ENCODE data around the gene SMIM12.

SMIM12 gene

DNA sequence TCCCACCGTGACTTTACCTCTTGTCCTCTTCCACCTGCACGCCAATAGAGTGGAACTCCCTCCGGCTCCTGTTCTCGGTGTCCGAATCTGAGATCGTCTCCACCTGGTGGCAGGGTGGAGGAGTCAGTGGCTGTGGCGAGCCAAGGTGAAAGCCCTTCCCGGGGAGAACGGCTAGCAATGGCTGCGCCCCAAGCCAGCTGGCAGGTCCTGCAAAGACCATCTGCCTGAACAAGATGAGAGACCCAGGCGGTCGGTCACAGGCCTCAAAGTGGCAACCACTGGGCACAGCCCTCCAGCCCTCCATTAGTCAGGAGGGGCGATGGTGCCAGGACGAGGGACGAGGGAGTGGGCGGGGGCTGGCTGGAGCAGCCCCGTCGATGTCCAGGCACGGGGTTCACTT, 25.4 kb upstream of the SMIM12 start:
- no peak for TF ChIP-seq Cebpa-rat (IDR thresholded peaks at IDR 0.05)
- Histone ChIP-seq H3K36me3 (peaks cover 0 to 5% (median 0%) of the 10 kb centered on the region in 11 experiments; a peak in 2 of 22 replicates), H3K9ac (no peak overlapping the region), H3K4me3 (peak overlapping the region in 1 of 10 experiments; percentile 62; a peak in 2 of 20 replicates), H3K27ac (no peak overlapping the region), H4K20me1 (no peaks in the 10 kb centered on the region), H3K4me1 (peaks cover 0 to 10% (median 0%) of the 10 kb centered on the region in 10 experiments; a peak in 5 of 20 replicates), H3K27me3 (peaks cover 11 to 25% (median 14%) of the 10 kb centered on the region in 11 experiments; a peak in 21 of 22 replicates), H3K4me2 (peak overlapping the region in 8 of 11 experiments; percentile 55 to 86 (median 76); a peak in 11 of 22 replicates), H3K9me3 (replicated peaks in 1 of 11) (peaks cover 3 to 7% (median 5%) of the 10 kb centered on the region in 11 experiments; a peak in 15 of 22 replicates)

DNA sequence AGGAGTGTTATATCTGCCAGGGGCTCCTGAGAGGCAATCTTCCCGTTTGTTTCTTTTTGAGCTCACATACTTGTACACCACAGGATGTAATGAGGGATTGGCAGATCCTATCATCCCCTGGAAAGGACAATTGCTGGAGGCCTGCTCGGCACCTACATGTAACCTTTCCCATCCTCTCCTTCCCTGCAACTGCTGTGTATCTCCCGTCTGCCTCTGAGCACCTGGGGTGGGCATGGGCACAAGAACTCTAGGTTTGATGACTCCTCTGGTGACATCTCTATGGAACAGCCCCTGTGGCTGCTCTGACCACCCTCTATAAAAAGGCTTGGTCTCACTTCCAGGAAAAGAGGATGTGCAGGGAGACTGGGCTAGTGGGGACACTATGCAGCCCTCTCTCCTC, 25.0 kb upstream of the SMIM12 start:
- peaks cover 3 to 7% (median 5%) of the 10 kb centered on the region in 11 experiments; a peak in 15 of 22 replicates for H3K9me3 ChIP-seq (replicated peaks in 1 of 11)
- H3K4me1 ChIP-seq = peaks cover 0 to 7% (median 0%) of the 10 kb centered on the region in 10 experiments; a peak in 5 of 20 replicates
- peaks cover 0 to 5% (median 0%) of the 10 kb centered on the region in 11 experiments; a peak in 2 of 22 replicates for H3K36me3 ChIP-seq
- TF ChIP-seq Cebpa-rat (IDR thresholded peaks at IDR 0.05) = no peak
- H3K4me3 ChIP-seq = no peak overlapping the region
- H3K4me2 ChIP-seq = no peak overlapping the region
- no peak overlapping the region for H3K27ac ChIP-seq
- H3K27me3 ChIP-seq = peaks cover 11 to 25% (median 14%) of the 10 kb centered on the region in 11 experiments; a peak in 21 of 22 replicates
- H4K20me1 ChIP-seq = no peaks in the 10 kb centered on the region
- no peak overlapping the region for H3K9ac ChIP-seq

DNA sequence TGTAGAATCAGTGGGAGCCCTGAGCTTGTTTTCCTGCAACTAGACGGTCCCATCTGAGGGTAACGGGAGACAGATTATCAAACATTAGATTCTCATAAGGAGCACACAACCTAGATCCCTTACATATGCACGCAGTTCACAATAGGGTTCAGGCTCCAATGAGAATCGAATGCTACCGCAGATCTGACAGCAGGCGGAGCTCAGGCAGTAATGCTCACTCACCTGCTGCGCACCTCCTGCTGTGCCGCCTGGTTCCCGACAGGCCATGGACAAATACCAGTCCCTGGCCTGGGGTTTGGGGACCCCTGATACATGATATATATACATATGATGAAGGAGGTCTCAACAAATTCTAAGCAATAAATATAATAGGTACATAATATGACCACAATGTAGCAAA, 19.7 kb upstream of the SMIM12 start:
- no peak overlapping the region for H3K4me2 ChIP-seq
- TF ChIP-seq Cebpa-rat (IDR thresholded peaks at IDR 0.05) = no peak
- H3K27me3 ChIP-seq = no peaks in the 10 kb centered on the region

DNA sequence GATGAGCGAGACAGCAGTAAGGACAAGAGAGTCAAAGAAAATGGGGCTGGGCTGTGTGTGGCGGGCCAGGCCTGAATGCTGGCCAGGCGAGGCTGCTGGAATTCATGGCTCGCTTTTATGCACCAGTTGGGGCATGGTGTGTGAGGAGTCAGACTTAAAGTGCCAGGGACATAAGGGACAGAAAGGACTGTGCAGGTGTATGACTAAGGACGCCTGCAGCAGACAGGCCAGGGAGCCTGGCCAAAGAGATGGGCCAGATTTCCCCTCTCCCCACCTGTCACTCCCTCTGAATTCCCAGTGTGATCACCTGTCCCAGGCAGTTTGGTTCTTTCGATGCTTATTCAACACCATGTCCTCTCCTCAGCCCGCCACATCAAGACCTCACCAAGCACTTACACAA, 16.9 kb upstream of the SMIM12 start:
- H3K4me3 ChIP-seq = no peak overlapping the region
- peaks cover 2 to 6% (median 4%) of the 10 kb centered on the region in 11 experiments; a peak in 15 of 22 replicates for H3K9me3 ChIP-seq (replicated peaks in 1 of 11)
- H3K27me3 ChIP-seq = no peaks in the 10 kb centered on the region
- no peaks in the 10 kb centered on the region for H4K20me1 ChIP-seq
- no peaks in the 10 kb centered on the region for H3K4me1 ChIP-seq
- no peak overlapping the region for H3K9ac ChIP-seq
- TF ChIP-seq Cebpa-rat (IDR thresholded peaks at IDR 0.05) = no peak
- no peak overlapping the region for H3K27ac ChIP-seq
- peaks cover 0 to 4% (median 0%) of the 10 kb centered on the region in 11 experiments; a peak in 3 of 22 replicates for H3K36me3 ChIP-seq
- no peak overlapping the region for H3K4me2 ChIP-seq

More for the DNA sequence above, 19.7 kb upstream of the SMIM12 start:
- Histone ChIP-seq H3K9me3 (replicated peaks in 1 of 11) (peaks cover 3 to 7% (median 5%) of the 10 kb centered on the region in 11 experiments; a peak in 15 of 22 replicates), H4K20me1 (no peaks in the 10 kb centered on the region), H3K4me1 (no peaks in the 10 kb centered on the region), H3K9ac (no peak overlapping the region), H3K27ac (no peak overlapping the region), H3K4me3 (no peak overlapping the region), H3K36me3 (peaks cover 0 to 5% (median 0%) of the 10 kb centered on the region in 11 experiments; a peak in 3 of 22 replicates)

DNA sequence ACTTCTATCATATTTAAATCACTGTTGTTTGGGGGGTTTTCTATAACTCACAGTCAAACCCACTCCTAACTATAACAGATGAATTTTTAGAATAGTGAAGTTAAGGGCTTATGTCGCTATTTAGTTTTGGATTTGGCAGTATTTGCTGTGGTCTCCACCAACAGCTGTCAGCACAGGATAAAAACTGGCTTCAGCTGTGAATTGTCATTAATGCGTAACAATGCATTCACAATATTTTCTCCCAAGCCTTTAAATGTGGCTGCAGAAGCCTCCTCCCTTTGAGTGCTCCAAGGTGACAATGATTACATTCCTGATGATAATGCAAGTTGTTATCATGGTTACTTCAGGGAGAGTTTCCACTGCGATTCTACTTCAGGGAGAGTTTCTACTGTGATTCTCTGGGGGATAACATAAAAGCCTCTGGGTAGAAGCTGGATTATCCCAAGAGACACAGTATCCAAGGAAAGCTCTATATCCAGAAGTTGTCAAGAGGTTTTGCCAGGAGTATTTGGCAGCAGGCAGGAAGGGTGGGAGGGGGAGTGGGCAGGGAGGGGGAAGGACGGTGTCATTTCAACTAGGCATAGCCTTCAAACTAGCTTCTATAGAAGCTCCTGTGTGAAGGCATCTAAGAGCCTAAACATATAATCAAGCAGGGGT, 14.9 kb upstream of the SMIM12 start:
- Histone ChIP-seq H3K27me3 (no peaks in the 10 kb centered on the region), H4K20me1 (no peaks in the 10 kb centered on the region), H3K27ac (no peak overlapping the region), H3K36me3 (peaks cover 0 to 4% (median 0%) of the 10 kb centered on the region in 11 experiments; a peak in 1 of 22 replicates), H3K4me1 (no peaks in the 10 kb centered on the region; a peak in 1 of 20 replicates), H3K9ac (no peak overlapping the region), H3K9me3 (replicated peaks in 1 of 11) (no peaks in the 10 kb centered on the region), H3K4me2 (no peak overlapping the region), H3K4me3 (no peak overlapping the region)
- no peak for TF ChIP-seq Cebpa-rat (IDR thresholded peaks at IDR 0.05)

DNA sequence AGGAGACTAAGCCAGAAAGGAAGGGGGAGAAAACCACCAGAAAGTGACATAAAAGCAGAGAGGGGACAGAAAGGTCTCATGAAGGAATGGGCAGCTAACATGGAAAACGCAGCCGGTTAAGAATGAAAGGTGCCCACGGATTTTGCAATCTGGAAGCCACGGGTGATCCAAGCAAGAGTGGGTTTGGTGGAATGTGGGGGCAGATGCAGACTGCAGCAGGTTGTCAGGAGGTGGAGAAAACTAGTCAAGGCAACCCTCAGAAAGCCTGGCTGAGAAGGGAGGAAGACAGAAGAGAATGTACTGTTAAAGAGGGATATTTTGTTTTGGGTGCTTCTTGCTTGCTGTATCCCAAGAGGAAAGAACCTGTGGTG, 12.6 kb upstream of the SMIM12 start:
- no peak overlapping the region for H3K9ac ChIP-seq
- H3K36me3 ChIP-seq = peaks cover 0 to 4% (median 0%) of the 10 kb centered on the region in 11 experiments; a peak in 1 of 22 replicates
- H3K4me2 ChIP-seq = no peak overlapping the region
- H3K27me3 ChIP-seq = no peaks in the 10 kb centered on the region
- peaks cover 3 to 18% (median 11%) of the 10 kb centered on the region in 10 experiments; a peak in 19 of 20 replicates for H3K4me1 ChIP-seq
- no peak overlapping the region for H3K27ac ChIP-seq
- H3K9me3 ChIP-seq (replicated peaks in 1 of 11) = no peaks in the 10 kb centered on the region
- no peak for TF ChIP-seq Cebpa-rat (IDR thresholded peaks at IDR 0.05)
- no peak overlapping the region for H3K4me3 ChIP-seq
- H4K20me1 ChIP-seq = no peaks in the 10 kb centered on the region

DNA sequence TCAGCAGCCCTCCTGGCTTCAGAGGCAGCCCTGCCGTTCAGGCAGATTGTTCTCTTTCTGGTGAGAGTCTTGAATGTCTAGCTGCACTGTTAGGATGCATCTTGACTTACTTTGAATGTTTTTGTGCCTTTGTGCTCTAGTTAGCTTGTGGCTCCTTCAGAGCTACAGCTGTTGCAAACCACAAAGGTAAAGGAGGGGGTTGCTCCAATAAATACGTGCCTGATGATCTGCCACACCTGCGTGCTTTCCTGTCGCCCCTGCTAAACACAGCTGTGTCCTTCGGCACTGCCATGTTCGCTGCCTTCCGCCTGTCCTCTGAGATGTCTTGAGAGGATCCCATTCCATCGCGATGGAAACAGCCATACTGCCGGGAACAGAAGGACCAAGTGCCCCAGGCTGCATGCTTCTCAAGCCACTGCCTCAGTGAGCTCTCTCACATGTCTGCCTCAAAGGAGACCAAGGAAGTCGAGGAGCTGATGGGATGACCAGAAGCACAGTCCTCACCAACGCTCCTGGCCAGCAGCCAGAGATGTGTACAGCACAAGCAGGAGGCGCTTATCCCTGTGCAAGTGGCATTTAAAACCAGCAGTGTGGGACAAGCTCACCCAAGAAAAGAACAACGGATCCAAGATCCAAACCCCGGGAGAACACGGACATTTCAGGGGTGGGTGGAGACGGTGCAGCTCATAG, 12.0 kb upstream of the SMIM12 start:
- Histone ChIP-seq H3K27ac (no peak overlapping the region), H3K4me3 (no peak overlapping the region), H3K4me2 (no peak overlapping the region), H4K20me1 (no peaks in the 10 kb centered on the region), H3K9me3 (replicated peaks in 1 of 11) (no peaks in the 10 kb centered on the region), H3K36me3 (peaks cover 0 to 4% (median 0%) of the 10 kb centered on the region in 11 experiments; a peak in 1 of 22 replicates), H3K9ac (no peak overlapping the region), H3K4me1 (peaks cover 8 to 24% (median 16%) of the 10 kb centered on the region in 10 experiments), H3K27me3 (no peaks in the 10 kb centered on the region)
- TF ChIP-seq Cebpa-rat (IDR thresholded peaks at IDR 0.05) = no peak

DNA sequence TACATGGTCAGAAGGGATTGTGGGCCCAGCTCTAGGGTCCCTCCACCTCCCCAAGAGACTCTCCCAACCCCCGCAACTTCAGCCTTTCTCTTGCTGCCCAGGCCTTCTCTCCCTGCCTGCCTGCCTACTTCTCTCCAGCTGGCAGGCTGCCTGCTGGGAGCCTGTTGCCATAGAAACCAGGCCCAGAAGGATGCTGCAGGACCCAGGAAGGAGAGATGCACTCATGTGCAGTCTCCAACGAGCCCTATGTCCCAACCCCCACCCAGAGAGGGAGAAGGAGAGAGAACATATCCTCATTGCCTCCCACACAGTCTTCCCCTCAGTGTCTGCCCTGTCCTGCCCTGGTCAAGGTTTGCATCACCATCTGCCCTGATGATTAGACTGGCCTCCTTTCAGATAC, 10.8 kb upstream of the SMIM12 start:
- Histone ChIP-seq H3K36me3 (no peaks in the 10 kb centered on the region), H3K4me3 (no peak overlapping the region), H3K27ac (no peak overlapping the region), H4K20me1 (no peaks in the 10 kb centered on the region), H3K4me2 (no peak overlapping the region), H3K9ac (no peak overlapping the region), H3K27me3 (no peaks in the 10 kb centered on the region), H3K4me1 (peaks cover 15 to 30% (median 22%) of the 10 kb centered on the region in 10 experiments), H3K9me3 (replicated peaks in 1 of 11) (no peaks in the 10 kb centered on the region)
- TF ChIP-seq Cebpa-rat (IDR thresholded peaks at IDR 0.05) = no peak

DNA sequence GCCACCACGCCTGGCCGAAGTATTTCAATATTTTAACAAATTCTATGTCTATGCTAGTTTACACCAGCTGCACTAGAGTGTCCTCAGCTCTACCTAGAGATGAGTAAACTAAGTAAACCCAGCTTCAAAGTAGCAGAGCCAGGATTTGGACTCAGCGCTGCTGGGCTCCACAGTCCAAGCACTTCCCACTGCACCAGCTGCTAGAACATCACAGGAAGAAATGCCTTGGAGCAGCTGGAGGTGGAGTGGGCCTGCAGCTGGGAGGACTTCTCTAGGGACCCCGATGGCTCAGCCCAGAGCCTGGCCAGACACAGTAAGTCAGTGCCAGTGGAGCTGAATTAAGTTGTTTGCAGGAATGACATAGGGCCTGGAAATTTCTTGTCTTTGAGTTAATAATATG, 10.2 kb upstream of the SMIM12 start:
- H3K9ac ChIP-seq = no peak overlapping the region
- no peak overlapping the region for H3K4me3 ChIP-seq
- peaks cover 15 to 35% (median 22%) of the 10 kb centered on the region in 10 experiments for H3K4me1 ChIP-seq
- H3K9me3 ChIP-seq (replicated peaks in 1 of 11) = no peaks in the 10 kb centered on the region
- no peak for TF ChIP-seq Cebpa-rat (IDR thresholded peaks at IDR 0.05)
- H3K27me3 ChIP-seq = no peaks in the 10 kb centered on the region
- no peaks in the 10 kb centered on the region for H4K20me1 ChIP-seq
- no peaks in the 10 kb centered on the region for H3K36me3 ChIP-seq
- no peak overlapping the region for H3K27ac ChIP-seq
- H3K4me2 ChIP-seq = no peak overlapping the region
